GM18511 (cell line): Measurements from ENCODE around the gene THSD4.
A peak's percentile ranks its signal among the peaks of the same experiment; 100 is the strongest.

ENCODE experiments used
- ATAC-seq: cut with Tn5 transposase; IDR thresholded peaks from one replicate; pipeline ENCODE4 v1.9.1; 2021; ENCODE audit warnings: mild to moderate bottlenecking, moderate library complexity; ENCODE audit not compliant: unreplicated experiment

THSD4 gene

GRCh38 chr15:71782422-71783165, 667.3 kb downstream of the THSD4 start:
- ATAC-seq, result no peak

- no peak for ATAC-seq
Measured at GRCh38 chr15:71784719-71785118, 669.4 kb downstream of the THSD4 start.

DNA sequence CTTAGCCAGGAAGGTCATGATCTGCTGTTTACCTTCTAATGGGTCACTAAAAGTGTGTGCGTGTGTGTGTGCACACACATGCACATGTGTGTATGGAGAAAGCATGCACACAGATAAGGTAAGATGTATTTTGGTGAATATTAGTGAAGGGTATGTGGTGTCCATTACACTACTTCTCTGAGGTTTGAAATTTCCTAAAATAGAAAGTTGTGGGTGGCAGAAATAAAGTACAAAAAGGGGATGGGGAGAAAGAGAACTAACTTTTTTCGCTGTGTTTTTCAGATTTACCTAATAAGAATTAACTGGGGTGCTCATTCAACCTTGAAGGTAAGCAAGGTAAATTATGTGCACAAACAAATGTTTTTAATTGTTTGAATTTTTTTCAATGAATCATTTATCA, 670.7 kb downstream of the THSD4 start:
- no peak for ATAC-seq

DNA sequence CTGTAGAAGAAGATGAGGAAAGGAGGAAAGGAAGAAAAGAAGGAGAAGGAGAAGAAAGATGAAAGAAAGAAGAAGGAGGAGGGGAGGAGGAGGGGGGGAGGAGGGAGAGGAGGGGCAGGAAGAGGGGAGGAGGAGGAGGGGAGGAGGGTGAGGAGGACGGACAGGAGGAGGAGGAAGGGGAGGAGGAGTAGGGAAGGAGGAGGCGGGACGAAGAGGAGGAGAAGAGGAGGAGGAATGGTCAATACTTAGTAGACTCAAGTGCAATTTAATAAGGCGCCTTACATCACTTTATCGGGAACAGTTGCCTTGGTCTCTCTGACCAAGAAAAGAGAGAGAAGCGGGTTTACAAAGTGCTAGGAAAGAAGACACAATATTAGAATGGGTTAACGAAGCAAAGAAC, 671.4 kb downstream of the THSD4 start:
- ATAC-seq, result no peak

- no peak for ATAC-seq
Measured at GRCh38 chr15:71788646-71789579, 673.6 kb downstream of the THSD4 start.

DNA sequence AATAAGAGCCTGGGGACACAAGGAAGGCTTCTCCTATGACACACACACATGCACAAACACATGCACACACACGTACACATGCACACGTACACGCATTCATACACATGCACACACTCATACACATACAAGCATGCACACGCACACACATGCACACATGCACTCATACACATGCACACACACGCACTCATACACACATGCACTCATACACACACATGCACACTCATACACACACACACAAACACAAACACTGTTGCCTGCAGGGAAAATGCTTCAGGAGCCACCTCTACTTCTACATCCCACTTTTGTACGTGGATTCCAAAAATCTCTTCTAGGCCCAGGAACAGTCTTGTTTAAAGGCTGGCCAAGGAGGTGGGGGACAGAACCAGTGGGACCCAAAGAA, 674.3 kb downstream of the THSD4 start:
- ATAC-seq, result no peak

- ATAC-seq, result no peak
Measured at GRCh38 chr15:71790081-71790480, 674.8 kb downstream of the THSD4 start.

GRCh38 chr15:71791975-71792374, 676.7 kb downstream of the THSD4 start:
- no peak for ATAC-seq

DNA sequence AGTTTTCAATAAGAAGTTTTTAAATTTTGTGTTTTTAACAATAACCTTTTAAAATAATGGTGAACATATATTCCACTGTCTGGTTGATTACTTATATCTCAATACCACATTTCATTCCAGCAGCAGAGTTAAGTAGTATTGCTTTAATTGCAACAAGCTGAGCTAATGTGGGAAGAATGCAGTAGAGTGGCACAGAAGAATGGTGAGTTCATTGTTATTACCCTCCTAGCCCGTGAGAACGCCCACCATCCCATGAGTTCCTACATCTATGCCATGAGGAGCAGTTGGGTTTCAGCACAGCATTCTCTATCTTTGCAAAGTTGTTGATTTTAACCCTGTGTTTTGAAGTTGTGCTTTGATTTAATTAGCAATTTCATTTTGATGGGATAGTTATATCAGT, 677.2 kb downstream of the THSD4 start:
- ATAC-seq, result no peak

DNA sequence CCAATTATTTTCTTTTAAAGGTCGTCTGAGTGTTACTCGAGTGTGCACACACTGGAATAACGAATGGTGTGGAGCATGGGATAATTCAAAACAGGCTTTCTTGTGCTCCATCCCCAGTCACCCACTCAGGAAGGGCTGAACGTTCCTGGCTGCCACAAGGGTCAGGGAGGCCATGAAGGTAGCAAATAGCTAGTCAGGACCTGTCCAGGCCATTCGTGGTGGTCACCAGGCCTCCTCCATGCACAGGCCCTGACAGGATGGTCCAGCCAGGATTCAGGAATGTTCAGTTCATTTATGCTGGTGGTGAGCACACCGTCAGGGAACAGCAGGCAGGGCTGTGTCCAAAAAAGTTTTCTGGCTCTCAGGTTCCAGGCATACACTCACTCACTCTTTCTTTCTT, 683.4 kb downstream of the THSD4 start:
- ATAC-seq, result no peak

- no peak for ATAC-seq
Measured at GRCh38 chr15:71800190-71800589, 684.9 kb downstream of the THSD4 start.

- ATAC-seq, result no peak
Measured at GRCh38 chr15:71800835-71801745, 685.8 kb downstream of the THSD4 start.

- ATAC-seq, result no peak
Measured at GRCh38 chr15:71801935-71802655, 686.8 kb downstream of the THSD4 start.

- ATAC-seq, result no peak
Measured at GRCh38 chr15:71802770-71803169, 687.5 kb downstream of the THSD4 start.

DNA sequence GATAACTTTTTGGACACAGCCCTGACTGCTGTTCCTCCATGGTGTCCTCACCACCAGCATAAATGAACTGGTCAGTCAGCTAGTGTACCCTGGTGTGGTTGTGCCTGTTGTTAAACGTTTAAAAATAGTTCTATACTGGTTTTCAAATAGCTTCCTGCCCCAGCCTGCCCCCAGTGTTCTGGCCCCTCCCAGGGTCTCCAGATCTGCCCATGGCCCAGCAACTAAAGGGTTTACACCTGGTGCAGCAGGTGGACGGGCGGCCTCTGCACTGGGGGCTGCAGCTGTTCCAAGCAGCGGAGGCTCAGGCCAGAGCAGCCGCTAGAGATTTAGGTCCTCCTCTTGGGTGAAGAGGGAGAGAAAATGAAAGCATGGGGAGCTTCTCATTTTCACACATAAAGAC, 689.0 kb downstream of the THSD4 start:
- peak; percentile 62 for ATAC-seq

DNA sequence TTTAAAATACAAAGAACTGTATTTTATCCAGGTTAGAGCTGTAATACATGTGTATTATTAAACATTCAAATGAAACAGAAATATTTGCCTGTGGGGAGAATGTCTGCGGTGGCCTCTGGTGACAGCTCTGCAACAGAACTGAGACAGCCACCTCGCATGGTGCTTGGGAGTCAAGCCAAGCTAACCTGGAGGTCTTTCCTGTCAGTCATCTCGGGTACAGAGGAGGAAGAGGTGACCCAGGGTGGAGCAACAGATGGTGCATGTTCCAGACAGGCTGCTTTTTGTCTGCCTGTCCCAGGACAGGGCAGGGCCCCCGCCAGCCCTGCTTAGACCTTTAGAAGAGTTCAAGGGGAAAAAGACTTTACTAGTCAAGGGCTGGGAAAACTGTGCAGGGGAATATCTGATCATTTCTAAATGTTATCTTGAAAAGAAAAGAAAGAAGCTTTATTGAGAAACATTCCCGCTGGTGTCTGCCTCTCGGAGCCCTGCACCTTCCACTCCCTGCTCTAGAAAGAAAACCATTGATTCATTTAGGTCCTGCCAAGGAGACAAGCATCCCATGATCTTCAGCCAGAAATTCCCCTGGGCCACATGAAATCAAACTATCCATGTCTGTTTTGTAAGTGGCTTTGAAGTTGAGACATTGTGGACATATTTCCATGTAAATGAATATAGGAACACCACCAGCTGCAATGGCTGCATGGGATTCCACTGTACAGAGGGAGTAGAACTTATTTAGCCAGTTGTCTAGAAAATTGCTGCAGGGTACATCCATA, 689.6 kb downstream of the THSD4 start:
- ATAC-seq, result peak; percentile 81

- ATAC-seq, result no peak
Measured at GRCh38 chr15:71806452-71806931, 691.2 kb downstream of the THSD4 start.

DNA sequence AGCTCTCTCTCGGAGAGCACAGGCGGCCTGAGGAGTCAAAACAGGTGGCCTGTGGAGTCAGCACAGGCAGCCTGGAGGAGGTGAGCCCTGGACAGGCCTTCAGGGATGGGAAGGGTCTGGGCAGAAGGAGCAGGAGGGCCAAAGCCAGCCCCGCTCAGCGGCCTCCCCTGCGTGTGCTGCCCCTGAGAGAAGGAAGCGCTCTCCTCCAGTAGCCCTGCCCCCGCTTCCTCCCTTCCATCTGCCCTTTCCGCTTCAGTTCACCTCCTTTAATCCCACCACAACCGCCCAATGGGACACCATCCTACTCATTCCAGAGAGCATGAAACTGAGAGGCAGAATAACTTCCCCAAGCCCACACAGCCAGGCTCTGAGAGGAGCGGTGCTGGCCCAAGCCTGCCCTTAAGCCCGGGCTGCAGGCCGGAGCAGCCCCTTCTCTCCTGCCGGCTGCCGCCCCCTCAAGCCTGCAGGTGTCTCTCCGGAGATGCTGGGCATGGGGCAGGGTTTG, 691.9 kb downstream of the THSD4 start:
- ATAC-seq, result no peak

- no peak for ATAC-seq
Measured at GRCh38 chr15:71807691-71808091, 692.4 kb downstream of the THSD4 start.
